ENCODE results near the gene FGF10. TPM values are rescaled to one million over a fixed set of nuclear protein-coding genes. Genes with fewer than 3 reads are reported as not detected.

FGF10 gene
- total RNA-seq, 1 experiment from 2014 or later, result not detected

DNA sequence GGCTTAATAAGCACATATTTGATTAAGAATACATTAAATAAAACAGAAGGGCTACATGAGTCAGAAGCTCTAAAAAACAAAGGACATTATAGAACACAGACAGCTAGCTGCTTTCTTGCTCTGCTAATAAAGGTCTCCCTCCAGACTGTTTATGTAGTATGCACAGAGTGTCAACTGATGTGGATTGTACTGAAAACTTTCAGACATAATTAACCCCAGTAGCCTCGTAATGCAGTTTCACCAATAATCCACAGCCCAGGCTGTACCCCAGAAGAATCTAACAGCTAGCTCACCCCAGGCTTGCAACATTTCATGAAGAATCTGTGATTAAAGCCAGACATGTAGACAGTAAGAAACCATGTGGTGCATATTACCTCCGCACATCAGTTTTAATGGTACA, 30.8 kb downstream of the FGF10 start:
- no peak for DNase-seq (ENCODE audit: low read depth)

GRCh38 chr5:44356231-44356630, 33.0 kb downstream of the FGF10 start:
- DNase-seq (ENCODE audit: low read depth), result no peak

GRCh38 chr5:44345871-44346270, 43.3 kb downstream of the FGF10 start:
- no peak for DNase-seq (ENCODE audit: low read depth)

- DNase-seq (ENCODE audit: low read depth), result no peak
These were observed 52.5 kb downstream of the FGF10 start for GRCh38 chr5:44336708-44337107.

DNA sequence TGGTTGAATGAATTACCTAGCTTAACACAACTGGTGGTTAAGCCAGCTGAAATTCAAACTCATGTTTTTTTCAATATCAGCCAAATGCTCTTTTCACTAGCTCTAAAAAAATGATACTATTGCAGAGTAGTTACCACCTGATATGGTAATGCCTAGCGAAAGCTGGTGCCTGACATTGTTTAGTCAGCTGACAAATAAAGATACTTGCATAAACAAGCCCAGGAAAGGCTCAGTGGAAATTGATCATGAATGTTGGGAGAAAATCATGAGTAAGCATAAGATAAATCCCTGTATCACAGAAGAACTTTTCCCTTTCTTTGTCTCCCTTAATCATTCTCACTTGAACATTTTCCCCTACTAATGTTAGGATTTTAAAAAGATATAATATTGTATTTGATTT, 54.6 kb downstream of the FGF10 start:
- DNase-seq (ENCODE audit: low read depth), result no peak

DNA sequence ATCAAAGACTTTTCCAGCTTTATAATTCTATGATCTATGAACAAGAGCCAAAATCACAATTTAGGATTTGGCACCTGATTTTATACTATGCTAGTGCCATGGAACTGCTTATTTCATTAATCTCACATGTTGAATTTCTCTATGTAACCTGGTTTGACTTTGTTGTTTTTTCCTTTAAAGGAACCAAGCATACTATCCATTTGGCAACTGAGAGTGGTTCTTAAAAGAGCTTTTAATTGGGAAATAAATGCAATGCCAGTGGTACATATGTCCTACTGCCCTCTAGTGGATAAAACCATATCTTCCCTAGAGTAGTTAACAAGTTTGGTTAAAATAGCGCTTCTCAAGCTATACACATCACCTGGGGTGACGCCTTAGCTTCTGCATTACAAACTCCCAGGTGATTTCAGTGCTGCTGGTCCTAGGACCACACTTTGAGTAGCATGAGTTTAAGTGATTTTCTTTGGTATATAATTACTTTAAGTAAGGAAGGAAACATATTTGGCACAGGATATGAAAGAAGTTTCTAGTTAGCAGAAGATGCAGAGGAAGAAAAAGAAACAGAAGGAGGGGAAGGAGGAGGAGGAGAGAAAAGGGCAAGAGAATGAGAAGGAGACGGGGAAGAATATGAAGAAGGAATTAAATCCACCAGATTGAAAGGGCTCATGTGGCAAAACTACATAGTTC, 56.8 kb downstream of the FGF10 start:
- peak; percentile 10 for DNase-seq (ENCODE audit: low read depth)

DNA sequence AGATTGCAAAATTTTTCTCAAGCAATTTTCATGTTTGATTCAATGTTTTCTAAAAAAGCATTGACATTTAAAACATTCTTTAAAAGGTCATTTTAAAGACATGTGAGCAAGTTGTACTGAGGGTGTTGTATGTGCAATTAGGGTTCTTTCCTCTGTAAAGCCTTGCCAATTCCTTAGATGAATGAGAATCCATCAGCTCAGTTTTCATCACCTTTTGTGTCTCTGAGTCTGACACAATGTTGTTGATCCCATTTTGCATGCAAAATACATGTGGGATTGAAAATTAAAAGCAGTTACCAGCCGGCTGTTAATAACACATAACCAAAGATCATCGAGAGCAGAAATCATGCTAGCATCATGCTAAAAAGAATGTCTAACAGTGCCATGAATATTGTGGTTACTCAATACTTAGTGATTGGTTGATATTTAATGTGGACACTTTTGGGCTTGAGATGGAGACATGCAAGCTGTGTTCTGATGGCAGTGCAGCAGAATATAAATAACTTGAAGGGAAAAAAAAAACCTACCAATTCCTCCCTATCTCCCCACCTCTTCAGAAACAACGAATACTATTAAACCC, 57.7 kb downstream of the FGF10 start:
- no peak for DNase-seq (ENCODE audit: low read depth)

GRCh38 chr5:44329716-44330115, 59.5 kb downstream of the FGF10 start:
- no peak for DNase-seq (ENCODE audit: low read depth)

DNA sequence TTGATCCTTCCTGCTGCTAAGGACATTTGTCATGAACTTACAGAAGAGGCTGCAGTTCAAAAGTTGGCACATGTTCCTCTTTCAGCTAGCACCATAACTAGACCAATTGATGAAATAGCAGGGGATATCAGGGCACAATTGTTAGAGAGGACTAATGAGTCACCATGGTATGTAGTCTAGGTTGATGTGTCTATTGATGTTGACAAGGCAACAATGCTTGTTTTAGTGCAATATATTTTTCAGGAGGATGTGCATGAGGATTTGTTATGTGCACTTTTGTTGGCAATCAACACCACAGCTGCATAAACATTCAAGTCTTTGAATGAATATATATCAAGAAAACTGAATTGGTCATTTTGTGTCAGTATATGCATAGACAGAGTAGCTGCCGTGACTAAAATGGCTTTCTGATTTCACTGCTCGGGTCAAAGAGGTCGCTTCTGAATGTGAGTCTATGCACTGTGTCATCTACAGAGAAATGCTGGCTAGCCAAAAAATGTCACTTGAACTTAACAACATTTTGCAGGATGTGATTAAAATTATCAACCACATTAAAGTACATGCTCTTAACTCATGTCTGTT, 68.0 kb downstream of the FGF10 start:
- no peak for DNase-seq (ENCODE audit: low read depth)

DNA sequence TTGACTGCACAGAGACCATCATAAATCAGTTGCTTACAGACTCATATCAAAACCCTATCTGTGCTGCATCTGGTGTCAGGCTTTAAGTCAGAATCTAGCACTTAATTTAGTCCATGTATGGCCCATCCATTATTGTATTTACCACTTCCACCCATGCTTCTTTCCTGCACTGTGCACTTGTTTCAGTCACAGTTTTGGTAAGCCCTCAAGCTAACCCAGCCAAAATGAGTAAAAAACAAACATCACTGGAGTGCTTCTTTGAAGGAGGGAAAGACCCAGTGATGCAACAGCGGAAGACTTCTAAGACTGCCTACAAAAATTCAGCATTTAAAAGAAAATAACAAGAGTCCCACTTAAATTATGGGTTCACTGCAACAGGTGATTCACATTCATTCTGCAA, 69.0 kb downstream of the FGF10 start:
- no peak for DNase-seq (ENCODE audit: low read depth)

- no peak for DNase-seq (ENCODE audit: low read depth)
These were observed 70.3 kb downstream of the FGF10 start for GRCh38 chr5:44318883-44319282.

DNA sequence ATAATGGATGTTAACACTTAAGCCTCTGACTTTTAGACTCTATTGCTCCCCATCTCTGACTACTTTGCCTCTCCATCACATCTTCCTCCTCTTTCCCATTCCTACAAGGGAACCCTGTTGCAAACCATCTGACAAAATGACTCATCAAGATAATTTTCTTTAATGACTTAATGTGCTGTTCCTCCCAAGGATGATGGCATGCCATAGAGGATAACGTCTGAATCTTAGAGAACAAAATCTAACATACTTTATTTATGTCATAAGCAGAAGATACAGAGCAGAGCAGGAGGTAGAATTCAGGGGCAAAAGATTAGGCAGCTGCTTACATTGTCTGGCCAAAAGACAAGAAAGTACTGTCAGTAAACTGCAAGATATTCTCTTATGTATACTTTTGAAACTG, 76.8 kb downstream of the FGF10 start:
- no peak for DNase-seq (ENCODE audit: low read depth)

GRCh38 chr5:44300551-44300950, 88.7 kb downstream of the FGF10 start:
- no peak for DNase-seq (ENCODE audit: low read depth)

- DNase-seq (ENCODE audit: low read depth), result no peak
These were observed 89.8 kb downstream of the FGF10 start for GRCh38 chr5:44299394-44299793.

DNA sequence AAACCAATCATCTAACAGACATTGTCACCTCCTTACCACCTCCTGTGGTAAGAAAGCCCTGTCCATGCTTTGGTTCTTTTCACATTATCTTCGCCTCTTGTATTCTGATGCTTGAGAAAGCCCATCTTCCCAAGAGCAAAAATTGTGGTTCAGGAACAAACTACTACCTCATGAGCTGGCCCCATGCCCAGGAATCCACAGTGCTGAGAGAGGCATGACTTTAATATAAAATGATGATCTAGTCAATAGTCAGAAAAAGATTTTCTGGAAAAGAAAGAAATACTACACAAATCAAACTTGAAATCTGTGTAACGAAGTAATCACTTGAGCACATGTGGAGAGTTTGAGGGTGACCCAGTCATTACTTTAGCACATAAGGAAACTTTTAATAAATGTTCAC, 94.7 kb downstream of the FGF10 start:
- DNase-seq (ENCODE audit: low read depth), result no peak

DNA sequence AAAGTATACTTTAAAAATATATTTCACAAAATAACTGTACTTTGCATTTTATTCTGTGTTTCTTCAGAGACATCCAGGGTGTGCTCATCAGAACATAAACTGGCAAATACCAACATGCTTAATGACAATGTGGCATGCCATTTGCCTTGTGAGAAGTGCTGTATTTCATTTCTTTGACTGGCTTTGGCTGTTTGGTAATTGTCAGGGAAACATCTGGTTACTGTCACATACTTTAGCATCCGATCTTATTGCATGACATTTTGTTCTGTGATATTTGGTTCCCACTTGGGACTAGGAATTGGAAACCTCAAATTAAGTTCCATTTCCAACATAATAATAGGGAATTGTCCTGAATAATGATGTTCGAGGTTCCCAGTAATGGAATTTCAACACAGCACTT, 96.5 kb downstream of the FGF10 start:
- no peak for DNase-seq (ENCODE audit: low read depth)

DNA sequence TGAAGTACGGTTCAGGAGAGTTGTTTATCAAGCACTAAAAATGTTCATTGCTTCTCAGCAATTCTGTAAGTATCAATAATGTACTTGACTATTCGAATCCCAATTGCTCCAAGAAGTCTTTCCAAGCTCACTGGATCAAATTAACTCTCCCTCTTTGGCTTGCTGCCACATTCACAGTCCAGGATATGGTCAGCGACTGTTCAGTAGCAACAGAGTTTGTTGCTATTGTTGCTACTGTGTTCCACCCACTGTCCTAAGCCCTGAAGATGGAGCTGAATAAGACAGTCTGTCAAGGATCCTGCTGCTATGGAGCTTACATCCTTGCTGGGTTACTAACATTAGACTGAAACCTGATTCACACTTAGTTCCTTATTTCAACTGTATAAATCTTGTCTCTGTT, 110.8 kb downstream of the FGF10 start:
- no peak for DNase-seq (ENCODE audit: low read depth)

DNA sequence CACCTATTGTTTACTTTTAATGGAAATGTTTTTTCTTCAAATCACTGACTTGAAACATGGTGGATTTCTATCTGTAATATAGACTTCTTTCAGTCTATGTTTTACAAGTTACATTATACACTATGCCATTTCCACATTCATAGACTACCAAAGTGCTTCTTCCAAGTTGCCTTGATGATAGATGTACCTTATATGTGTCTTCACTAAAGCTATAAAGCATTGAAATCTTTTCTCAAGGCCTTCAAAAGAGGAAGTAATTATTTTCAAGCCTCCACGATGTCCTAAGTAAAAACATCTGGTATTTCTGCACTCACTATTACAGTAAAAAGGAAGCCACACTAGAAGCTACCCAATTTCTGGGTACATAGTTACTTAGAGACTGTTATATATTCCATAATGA, 113.3 kb downstream of the FGF10 start:
- DNase-seq (ENCODE audit: low read depth), result no peak

DNA sequence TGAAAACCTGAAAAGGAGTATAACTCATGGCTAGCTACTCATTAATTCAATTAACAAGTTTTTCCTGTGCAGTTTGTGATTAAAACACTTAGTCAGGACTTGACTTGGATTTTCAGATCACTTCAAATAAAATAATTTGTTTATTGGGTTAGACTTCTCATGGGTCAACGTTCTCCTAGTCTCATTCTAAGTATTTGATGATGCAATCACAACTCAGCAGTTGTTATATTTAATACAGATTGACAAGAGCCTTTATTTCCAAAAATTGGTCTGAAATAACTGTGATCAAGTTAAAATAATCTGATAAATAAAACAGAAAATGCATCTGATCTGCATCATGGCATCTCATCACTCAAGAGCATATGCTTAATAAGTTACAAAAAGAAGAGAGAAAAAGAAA, 113.9 kb downstream of the FGF10 start:
- DNase-seq (ENCODE audit: low read depth), result no peak

GRCh38 chr5:44267909-44268308, 121.3 kb downstream of the FGF10 start:
- no peak for DNase-seq (ENCODE audit: low read depth)

- no peak for DNase-seq (ENCODE audit: low read depth)
These were observed 122.2 kb downstream of the FGF10 start for GRCh38 chr5:44266882-44267576.

DNA sequence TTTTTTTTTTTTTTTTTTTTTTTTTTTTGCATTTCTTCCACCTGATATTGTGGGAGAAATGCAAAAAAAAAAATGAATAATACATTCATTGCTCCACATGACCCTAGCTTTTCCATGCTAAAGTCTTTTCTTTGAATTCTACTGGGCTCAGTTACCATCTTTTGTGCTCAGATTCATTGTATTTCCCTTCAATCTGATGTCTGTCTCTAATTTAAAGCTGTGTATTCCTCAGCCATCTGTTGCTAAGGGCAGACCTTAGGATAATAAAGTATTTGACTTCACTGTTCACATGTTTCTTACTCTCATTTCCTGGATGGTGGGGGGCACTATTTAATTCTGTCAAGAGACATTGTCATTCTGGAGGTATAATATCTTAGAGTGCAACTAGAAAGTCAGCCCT, 123.5 kb downstream of the FGF10 start:
- no peak for DNase-seq (ENCODE audit: low read depth)

DNA sequence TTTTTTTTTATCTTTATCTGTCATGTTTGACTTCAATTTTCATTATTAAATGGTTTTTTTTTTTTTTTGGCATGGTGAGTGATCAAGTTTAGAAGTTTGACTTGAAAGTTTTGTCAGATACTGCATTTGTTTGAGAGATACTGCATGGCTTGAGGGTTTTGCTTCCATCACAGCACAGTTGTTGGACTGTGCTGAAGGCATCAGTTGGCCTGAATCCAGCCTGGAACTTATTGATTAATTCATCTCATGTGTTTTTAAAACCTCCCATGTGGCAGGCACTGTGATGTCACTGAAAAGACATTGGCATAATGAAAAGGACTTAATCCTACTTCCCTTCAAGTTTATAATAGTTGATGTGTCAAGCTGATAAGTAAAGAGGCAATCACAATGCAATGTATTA, 128.4 kb downstream of the FGF10 start:
- no peak for DNase-seq (ENCODE audit: low read depth)

All from HT1080 (cell line).